Testis (tissue), 3 donors: ENCODE measurements around the gene CTH. TPM values are rescaled to one million over a fixed set of nuclear protein-coding genes. Genes with fewer than 3 reads are reported as not detected.
"Not testable (repeated sequence)": the region's sequence is repeated elsewhere in the genome, so short reads cannot be mapped to it uniquely, and the experiment has no call there.

ENCODE experiments used
- DNase-seq: peaks from one replicate; pipeline ENCODE4 v3.0.0-alpha.2; 2019
- H3K27ac ChIP-seq, 2 donors: fragments of 200-600 bp; sonication (generic); one replicate each; pipeline ENCODE4 v1.5.1; 2019
- H3K27me3 ChIP-seq: fragments of 200-600 bp; sonication (generic); one replicate; pipeline ENCODE4 v1.5.1; 2019
- H3K36me3 ChIP-seq: fragments of 200-600 bp; sonication (generic); one replicate; pipeline ENCODE4 v1.5.1; 2017; ENCODE audit warnings: low read depth; ENCODE audit errors: missing control alignments
- H3K4me1 ChIP-seq: fragments of 200-600 bp; sonication (generic); one replicate; pipeline ENCODE4 v1.5.1; 2019
- H3K4me3 ChIP-seq, 2 donors: fragments of 200-600 bp; sonication (generic); one replicate each; pipeline ENCODE4 v1.5.1; 2017 to 2019
- H3K9me3 ChIP-seq: fragments of 200-600 bp; sonication (generic); one replicate; pipeline ENCODE4 v1.5.1; 2017
- CTCF ChIP-seq, 3 experiments: fragments of 450-650 bp in 2 of 3; fragments of 200-600 bp in 1 of 3; sonication (generic) in 1 of 3; IDR thresholded peaks; one replicate each; pipeline ENCODE4 v1.5.1; 2016 to 2019; ENCODE audit warnings: antibody characterized with exemption in 3 of 3, mild to moderate bottlenecking in 2 of 3, moderate library complexity in 1 of 3
- POLR2A ChIP-seq: fragments of 450-650 bp; IDR thresholded peaks from one replicate; pipeline ENCODE4 v1.6.1; 2017; ENCODE audit warnings: antibody characterized with exemption, mild to moderate bottlenecking, moderate library complexity
- WGBS, 2 donors: methylation state at CpG; one replicate each; pipeline ENCODE4 v1.1.5; 2018; 5-methylcytosine and 5-hydroxymethylcytosine counted together
- intact Hi-C: fragments of 100-400 bp; cut with DNase I; formaldehyde crosslinking; loops from one replicate; pipeline ENCODE4 v1.15.1; 2023; ENCODE audit warnings: low total_unique reads
- polyA plus RNA-seq: library from polyadenylated mRNA; stranded (reverse); fragments of 350-450 nt; fragmentation: Illumina TruSeq; extraction: RNeasy Lipid Tissue Mini Kit (QIAGEN cat#74804); gene quantifications from one replicate; pipeline ENCODE4 v1.2.3, GENCODE V29; 2014; ENCODE audit warnings: low read depth, low replicate concordance; ENCODE audit not compliant: insufficient read depth
- total RNA-seq, 2 donors: library from RNA; depleted of rRNA; stranded (reverse); fragments of >200 nt; gene quantifications; one replicate each; pipeline ENCODE4 v1.2.3, GENCODE V29; 2016

The CTH gene
- total and polyA plus RNA-seq, 3 donors from 2014 or later, result 8.9 to 14.0 (median 10.0) TPM

GRCh38 chr1:70403759-70404158, 7.3 kb upstream of the CTH start:
- intact Hi-C loops, result no loop called here
- Histone ChIP-seq H3K4me1 (no peaks in the 10 kb centered on the region), H3K4me3 (no peak overlapping the region), H3K9me3 (no peaks in the 10 kb centered on the region), H3K27me3 (no peaks in the 10 kb centered on the region), H3K27ac (no peak overlapping the region), H3K36me3 (no peaks in the 10 kb centered on the region)
- DNase-seq, result no peak
- no peak for TF ChIP-seq POLR2A
- WGBS, 2 donors, result 85 to 89% methylated on average over 2 of the region's 2 CpGs

- Histone ChIP-seq H3K27ac (no peak overlapping the region), H3K4me3 (no peak overlapping the region), H3K36me3 (no peaks in the 10 kb centered on the region), H3K4me1 (peaks cover 4% of the 10 kb centered on the region), H3K9me3 (no peaks in the 10 kb centered on the region), H3K27me3 (no peaks in the 10 kb centered on the region)
- no peak for TF ChIP-seq POLR2A
- intact Hi-C loops, result no loop called here
- DNase-seq, result no peak
- 85 to 89% methylated on average over 12 of the region's 12 CpGs for WGBS, 2 donors
Measured at GRCh38 chr1:70405780-70406416, 5.2 kb upstream of the CTH start.

- intact Hi-C loops, result no loop called here
- 94 to 95% methylated on average over 2 of the region's 2 CpGs for whole genome bisulfite sequencing, 2 donors
- DNase-seq, result no peak
- no peaks in the 10 kb centered on the region for H3K36me3 ChIP-seq
- no peak for TF ChIP-seq POLR2A
- no peak for TF ChIP-seq CTCF (IDR thresholded peaks at IDR 0.05)
- no peak overlapping the region for H3K4me3 ChIP-seq
- no peaks in the 10 kb centered on the region for H3K27me3 ChIP-seq
- no peak overlapping the region for H3K27ac ChIP-seq
- H3K9me3 ChIP-seq, result no peaks in the 10 kb centered on the region
- peaks cover 14% of the 10 kb centered on the region for H3K4me1 ChIP-seq
Measured at GRCh38 chr1:70409136-70409535, 1.9 kb upstream of the CTH start.

- no peak for DNase-seq
- intact Hi-C loops, result no loop called here
Measured at GRCh38 chr1:70411360-70411844, 334 bp downstream of the CTH start.

GRCh38 chr1:70415882-70416281, 4.8 kb downstream of the CTH start:
- intact Hi-C loops, result no loop called here
- 68 to 77% methylated on average over 4 of the region's 4 CpGs for whole genome bisulfite sequencing, 2 donors
- DNase-seq, result no peak
- Histone ChIP-seq H3K4me1 (peaks cover 10% of the 10 kb centered on the region), H3K4me3 (no peak overlapping the region), H3K27me3 (no peaks in the 10 kb centered on the region), H3K36me3 (no peaks in the 10 kb centered on the region), H3K9me3 (no peaks in the 10 kb centered on the region), H3K27ac (no peak overlapping the region)
- no peak for TF ChIP-seq POLR2A
- no peak for TF ChIP-seq CTCF (IDR thresholded peaks at IDR 0.05)

More at GRCh38 chr1:70411360-70411844, 334 bp downstream of the CTH start:
- no peaks in the 10 kb centered on the region for H3K27me3 ChIP-seq
- peak overlapping the region; percentile 64 to 80 for H3K4me3 ChIP-seq
- H3K36me3 ChIP-seq, result no peaks in the 10 kb centered on the region
- H3K9me3 ChIP-seq, result no peaks in the 10 kb centered on the region
- peak overlapping the region; percentile 84 to 96 for H3K27ac ChIP-seq
- 1% methylated on average over 17 of the region's 17 CpGs for WGBS, 2 donors
- H3K4me1 ChIP-seq, result peaks cover 14% of the 10 kb centered on the region
- no peak for TF ChIP-seq POLR2A
- no peak for TF ChIP-seq CTCF (IDR thresholded peaks at IDR 0.05)

- H3K36me3 ChIP-seq, H3K27me3 ChIP-seq, DNase-seq, H3K9me3 ChIP-seq, H3K4me3 ChIP-seq, intact Hi-C loops, H3K4me1 ChIP-seq, H3K27ac ChIP-seq: not testable (repeated sequence)
- 95 to 96% methylated on average over 4 of the region's 4 CpGs for WGBS, 2 donors
Measured at GRCh38 chr1:70418973-70419734, 8.1 kb downstream of the CTH start.
